DND-41 (cell line): Measurements from ENCODE around the gene PCSK9.

Source experiments
- ATAC-seq: fragments of 200-7000 bp; cut with Tn5 transposase; 3 replicates; pipeline ENCODE4 v1.9.1; 2021; ENCODE audit warnings: low read depth; ENCODE audit not compliant: insufficient read depth
- DNase-seq: peaks from one replicate; pipeline ENCODE4 v3.0.0-alpha.2; 2020
- H2AFZ ChIP-seq: 2 replicates; pipeline ENCODE4 v1.6.0; 2012; ENCODE audit warnings: low read depth, low read length
- H3K27ac ChIP-seq: 2 replicates; pipeline ENCODE4 v1.5.1; 2012; ENCODE audit warnings: low read length, inconsistent platforms
- H3K27me3 ChIP-seq: fragments of 200-600 bp; sonication (generic); 2 replicates; pipeline ENCODE4 v1.6.0; 2012; ENCODE audit warnings: low read length, mild to moderate bottlenecking, inconsistent platforms; ENCODE audit not compliant: insufficient read depth, poor library complexity
- H3K36me3 ChIP-seq: 2 replicates; pipeline ENCODE4 v1.5.1; 2012; ENCODE audit warnings: low read length, inconsistent platforms; ENCODE audit not compliant: insufficient read depth
- H3K4me1 ChIP-seq: 2 replicates; pipeline ENCODE4 v1.5.1; 2012; ENCODE audit warnings: mild to moderate bottlenecking, low read length; ENCODE audit not compliant: insufficient read depth
- H3K4me2 ChIP-seq: 2 replicates; pipeline ENCODE4 v1.6.0; 2012; ENCODE audit warnings: mild to moderate bottlenecking, moderate library complexity, low read length, inconsistent platforms; ENCODE audit not compliant: insufficient read depth
- H3K4me3 ChIP-seq, 2 experiments: fragments of 200-600 bp in 1 of 2; shearing (Covaris generic) in 1 of 2; 2 replicates each; pipeline ENCODE4 v1.5.1; 2012 to 2016; ENCODE audit warnings: inconsistent platforms in 2 of 2, low read length in 2 of 2, mild to moderate bottlenecking in 2 of 2, low read depth in 1 of 2, moderate library complexity in 1 of 2
- H3K79me2 ChIP-seq: 2 replicates; pipeline ENCODE4 v1.6.0; 2012; ENCODE audit warnings: low read length, inconsistent platforms; ENCODE audit not compliant: insufficient read depth
- H3K9ac ChIP-seq: 2 replicates; pipeline ENCODE4 v1.6.0; 2012; ENCODE audit warnings: low read depth, mild to moderate bottlenecking, inconsistent platforms, low read length, moderate library complexity
- H3K9me3 ChIP-seq: 2 replicates; pipeline ENCODE4 v1.5.1; 2012; ENCODE audit warnings: low read length, moderate library complexity, mild to moderate bottlenecking, inconsistent platforms; ENCODE audit not compliant: insufficient read depth, severe bottlenecking
- H4K20me1 ChIP-seq: 2 replicates; pipeline ENCODE4 v1.6.0; 2012; ENCODE audit warnings: low read length; ENCODE audit not compliant: insufficient read depth
- EZH2 ChIP-seq: IDR thresholded peaks from 3 replicates; pipeline ENCODE4 v1.6.1; 2012; ENCODE audit warnings: borderline replicate concordance, low read depth, mild to moderate bottlenecking, moderate library complexity, low read length, inconsistent platforms; ENCODE audit not compliant: severe bottlenecking
- TF ChIP-seq, protein P1 (sequence below): IDR thresholded peaks from 2 replicates; pipeline ENCODE4 v1.5.1; 2012; ENCODE audit warnings: borderline replicate concordance, low read length, moderate library complexity, mild to moderate bottlenecking; ENCODE audit not compliant: poor library complexity, severe bottlenecking; ENCODE audit errors: extremely low read depth

Gene PCSK9

GRCh38 chr1:55061706-55062321, 22.5 kb downstream of the PCSK9 start:
- Histone ChIP-seq H3K27ac (no peak overlapping the region), H3K27me3 (no peaks in the 10 kb centered on the region), H2AFZ (no peak overlapping the region), H3K9me3 (no peaks in the 10 kb centered on the region), H3K4me2 (no peak overlapping the region), H4K20me1 (no peaks in the 10 kb centered on the region), H3K79me2 (no peaks in the 10 kb centered on the region), H3K9ac (no peak overlapping the region), H3K4me3 (no peak overlapping the region), H3K4me1 (no peaks in the 10 kb centered on the region), H3K36me3 (peaks cover 5% of the 10 kb centered on the region; the same call in 1 of the 2 replicates)
- TF ChIP-seq, protein P1, sequence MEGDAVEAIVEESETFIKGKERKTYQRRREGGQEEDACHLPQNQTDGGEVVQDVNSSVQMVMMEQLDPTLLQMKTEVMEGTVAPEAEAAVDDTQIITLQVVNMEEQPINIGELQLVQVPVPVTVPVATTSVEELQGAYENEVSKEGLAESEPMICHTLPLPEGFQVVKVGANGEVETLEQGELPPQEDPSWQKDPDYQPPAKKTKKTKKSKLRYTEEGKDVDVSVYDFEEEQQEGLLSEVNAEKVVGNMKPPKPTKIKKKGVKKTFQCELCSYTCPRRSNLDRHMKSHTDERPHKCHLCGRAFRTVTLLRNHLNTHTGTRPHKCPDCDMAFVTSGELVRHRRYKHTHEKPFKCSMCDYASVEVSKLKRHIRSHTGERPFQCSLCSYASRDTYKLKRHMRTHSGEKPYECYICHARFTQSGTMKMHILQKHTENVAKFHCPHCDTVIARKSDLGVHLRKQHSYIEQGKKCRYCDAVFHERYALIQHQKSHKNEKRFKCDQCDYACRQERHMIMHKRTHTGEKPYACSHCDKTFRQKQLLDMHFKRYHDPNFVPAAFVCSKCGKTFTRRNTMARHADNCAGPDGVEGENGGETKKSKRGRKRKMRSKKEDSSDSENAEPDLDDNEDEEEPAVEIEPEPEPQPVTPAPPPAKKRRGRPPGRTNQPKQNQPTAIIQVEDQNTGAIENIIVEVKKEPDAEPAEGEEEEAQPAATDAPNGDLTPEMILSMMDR, result no peak
- TF ChIP-seq EZH2, result no peak
- ATAC-seq, result no peak
- DNase-seq, result no peak

GRCh38 chr1:55062801-55063576, 23.6 kb downstream of the PCSK9 start:
- no peaks in the 10 kb centered on the region for H4K20me1 ChIP-seq
- DNase-seq (no peak), ATAC-seq (no peak)
- no peak overlapping the region for H2AFZ ChIP-seq
- no peak overlapping the region for H3K9ac ChIP-seq
- H3K4me2 ChIP-seq, result no peak overlapping the region
- H3K4me3 ChIP-seq, result no peak overlapping the region
- no peaks in the 10 kb centered on the region for H3K79me2 ChIP-seq
- H3K9me3 ChIP-seq, result no peaks in the 10 kb centered on the region
- no peaks in the 10 kb centered on the region for H3K4me1 ChIP-seq
- no peaks in the 10 kb centered on the region for H3K27me3 ChIP-seq
- TF ChIP-seq, protein P1, result no peak
- no peak for TF ChIP-seq EZH2
- H3K36me3 ChIP-seq, result peaks cover 16% of the 10 kb centered on the region
- no peak overlapping the region for H3K27ac ChIP-seq

GRCh38 chr1:55063577-55063942, 24.2 kb downstream of the PCSK9 start:
- no peaks in the 10 kb centered on the region for H3K27me3 ChIP-seq
- no peak for DNase-seq
- H3K9ac ChIP-seq, result no peak overlapping the region
- ATAC-seq, result no peak
- H3K9me3 ChIP-seq, result no peaks in the 10 kb centered on the region
- TF ChIP-seq, protein P1, result no peak
- TF ChIP-seq EZH2, result no peak
- peaks cover 17% of the 10 kb centered on the region for H3K36me3 ChIP-seq
- no peak overlapping the region for H3K4me3 ChIP-seq
- H3K4me2 ChIP-seq, result no peak overlapping the region
- no peaks in the 10 kb centered on the region for H3K79me2 ChIP-seq
- no peak overlapping the region for H2AFZ ChIP-seq
- no peaks in the 10 kb centered on the region for H4K20me1 ChIP-seq
- H3K27ac ChIP-seq, result no peak overlapping the region
- H3K4me1 ChIP-seq, result no peaks in the 10 kb centered on the region
